Calu3 (cell line): Measurements from ENCODE around the gene DPEP3. TPM values are rescaled to one million over a fixed set of nuclear protein-coding genes. Genes with fewer than 3 reads are reported as not detected.

Source experiments
- BruUV-seq: library from RNA; stranded (reverse); fragments of 400-500 nt; replicated peaks from 2 replicates; lab custom pipeline; 2021; lab: Mats Ljungman, UMichigan
- CTCF ChIA-PET: fragments of 300-600 bp; sonication (Branson Sonifier 250); formaldehyde crosslinking; loops from one replicate; lab custom pipeline; 2022; ENCODE audit warnings: antibody characterized with exemption; lab: Charles Lee
- DNase-seq: peaks from one replicate; pipeline ENCODE4 v3.0.0; 2022
- H3K27ac Mint-ChIP-seq: one replicate; pipeline ENCODE4 v1.8.0; 2022; ENCODE audit warnings: mixed read lengths; ENCODE audit not compliant: unreplicated experiment
- H3K27me3 Mint-ChIP-seq: one replicate; pipeline ENCODE4 v1.8.0; 2022; ENCODE audit warnings: mixed read lengths; ENCODE audit not compliant: unreplicated experiment
- H3K36me3 Mint-ChIP-seq: one replicate; pipeline ENCODE4 v1.8.0; 2022; ENCODE audit warnings: mild to moderate bottlenecking, moderate library complexity, mixed read lengths; ENCODE audit not compliant: insufficient read depth, unreplicated experiment
- H3K4me1 Mint-ChIP-seq: one replicate; pipeline ENCODE4 v1.8.0; 2022; ENCODE audit warnings: mild to moderate bottlenecking, low read depth, mixed read lengths; ENCODE audit not compliant: unreplicated experiment
- H3K4me3 Mint-ChIP-seq: one replicate; pipeline ENCODE4 v1.8.0; 2022; ENCODE audit warnings: mild to moderate bottlenecking, low read depth, moderate library complexity, mixed read lengths; ENCODE audit not compliant: unreplicated experiment
- H3K9me3 Mint-ChIP-seq: one replicate; pipeline ENCODE4 v1.8.0; 2022; ENCODE audit warnings: low read depth, mixed read lengths; ENCODE audit not compliant: unreplicated experiment
- intact Hi-C: fragments of 100-400 bp; cut with micrococcal nuclease; formaldehyde crosslinking; loops from one replicate; pipeline ENCODE4 v1.10.0; 2022; ENCODE audit not compliant: unreplicated experiment
- total RNA-seq: library from RNA; stranded (reverse); gene quantifications from 2 replicates; pipeline ENCODE4 v1.2.3, GENCODE V29; 2022
- TF ChIP-seq, protein P1 (sequence below): fragments of 200-600 bp; IDR thresholded peaks from one replicate; pipeline ENCODE4 v1.8.0; 2022; ENCODE audit warnings: antibody characterized with exemption; ENCODE audit not compliant: unreplicated experiment

DPEP3 gene
- total RNA-seq, 1 experiment from 2014 or later = not detected

- intact Hi-C loops = no loop called here
- Mint-ChIP-seq H3K4me3 (no peak overlapping the region), H3K27me3 (no peaks in the 10 kb centered on the region), H3K4me1 (no peaks in the 10 kb centered on the region), H3K9me3 (no peaks in the 10 kb centered on the region), H3K27ac (no peak overlapping the region), H3K36me3 (peaks cover 6% of the 10 kb centered on the region)
- BruUV-seq = no TSS peak
- TF ChIP-seq, protein P1, sequence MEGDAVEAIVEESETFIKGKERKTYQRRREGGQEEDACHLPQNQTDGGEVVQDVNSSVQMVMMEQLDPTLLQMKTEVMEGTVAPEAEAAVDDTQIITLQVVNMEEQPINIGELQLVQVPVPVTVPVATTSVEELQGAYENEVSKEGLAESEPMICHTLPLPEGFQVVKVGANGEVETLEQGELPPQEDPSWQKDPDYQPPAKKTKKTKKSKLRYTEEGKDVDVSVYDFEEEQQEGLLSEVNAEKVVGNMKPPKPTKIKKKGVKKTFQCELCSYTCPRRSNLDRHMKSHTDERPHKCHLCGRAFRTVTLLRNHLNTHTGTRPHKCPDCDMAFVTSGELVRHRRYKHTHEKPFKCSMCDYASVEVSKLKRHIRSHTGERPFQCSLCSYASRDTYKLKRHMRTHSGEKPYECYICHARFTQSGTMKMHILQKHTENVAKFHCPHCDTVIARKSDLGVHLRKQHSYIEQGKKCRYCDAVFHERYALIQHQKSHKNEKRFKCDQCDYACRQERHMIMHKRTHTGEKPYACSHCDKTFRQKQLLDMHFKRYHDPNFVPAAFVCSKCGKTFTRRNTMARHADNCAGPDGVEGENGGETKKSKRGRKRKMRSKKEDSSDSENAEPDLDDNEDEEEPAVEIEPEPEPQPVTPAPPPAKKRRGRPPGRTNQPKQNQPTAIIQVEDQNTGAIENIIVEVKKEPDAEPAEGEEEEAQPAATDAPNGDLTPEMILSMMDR = no peak
- no peak for DNase-seq
- CTCF ChIA-PET = interaction anchor here (0.8 kb wide), 1 partner anchor 12 kb away, joined by 3 read pairs; no protein-coding TSS in a partner anchor
Observed at GRCh38 chr16:67957622-67958021, 22.7 kb downstream of the DPEP3 start.

GRCh38 chr16:67954421-67955196 lies 25.7 kb downstream of the DPEP3 start:
- H3K27ac Mint-ChIP-seq = no peak overlapping the region
- no peaks in the 10 kb centered on the region for H3K4me1 Mint-ChIP-seq
- peaks cover 22% of the 10 kb centered on the region for H3K36me3 Mint-ChIP-seq
- no peaks in the 10 kb centered on the region for H3K9me3 Mint-ChIP-seq
- no peaks in the 10 kb centered on the region for H3K27me3 Mint-ChIP-seq
- TF ChIP-seq, protein P1 = no peak
- intact Hi-C loops = no loop called here
- CTCF ChIA-PET = no interaction called here
- DNase-seq = no peak
- BruUV-seq = no TSS peak
- H3K4me3 Mint-ChIP-seq = no peak overlapping the region

DNA sequence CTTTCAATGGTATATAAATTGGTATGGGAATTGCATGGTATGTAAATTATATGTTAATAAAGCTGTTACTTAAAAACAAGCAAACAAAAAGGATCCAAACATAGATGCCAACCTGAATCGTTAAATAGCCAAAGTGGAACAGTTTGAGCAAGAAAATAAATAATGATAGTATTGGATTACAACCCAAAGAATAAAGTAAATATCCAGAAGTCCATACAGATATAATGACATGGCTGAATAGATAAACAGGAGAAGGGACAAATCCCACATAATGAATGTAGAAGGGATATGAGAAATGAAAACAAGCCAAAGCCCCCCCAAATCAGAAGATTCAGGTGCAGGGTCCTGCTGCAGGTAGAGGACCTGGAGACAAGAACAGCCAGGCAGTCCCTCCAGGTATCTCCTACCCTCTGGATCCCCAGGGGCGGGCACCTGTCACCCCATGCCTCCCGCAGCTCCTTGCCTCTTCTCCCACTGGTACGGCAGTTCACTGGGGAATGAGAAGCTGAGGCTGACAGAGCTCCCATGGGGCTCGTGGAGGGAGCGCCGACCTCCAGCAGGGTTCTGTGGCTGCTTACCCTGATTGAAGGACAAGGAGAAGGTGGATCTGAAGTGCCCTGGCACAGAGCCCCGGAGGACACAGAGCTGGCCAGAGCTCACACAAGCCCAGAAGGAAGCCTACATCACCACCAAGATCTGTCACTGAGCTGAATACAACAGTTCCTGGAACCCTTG lies 26.5 kb downstream of the DPEP3 start:
- no peak overlapping the region for H3K4me3 Mint-ChIP-seq
- H3K36me3 Mint-ChIP-seq = peaks cover 26% of the 10 kb centered on the region
- CTCF ChIA-PET = no interaction called here
- TF ChIP-seq, protein P1 = no peak
- no peak overlapping the region for H3K27ac Mint-ChIP-seq
- DNase-seq = no peak
- intact Hi-C loops = no loop called here
- no peaks in the 10 kb centered on the region for H3K27me3 Mint-ChIP-seq
- no peaks in the 10 kb centered on the region for H3K9me3 Mint-ChIP-seq
- BruUV-seq = no TSS peak
- H3K4me1 Mint-ChIP-seq = no peaks in the 10 kb centered on the region

DNA sequence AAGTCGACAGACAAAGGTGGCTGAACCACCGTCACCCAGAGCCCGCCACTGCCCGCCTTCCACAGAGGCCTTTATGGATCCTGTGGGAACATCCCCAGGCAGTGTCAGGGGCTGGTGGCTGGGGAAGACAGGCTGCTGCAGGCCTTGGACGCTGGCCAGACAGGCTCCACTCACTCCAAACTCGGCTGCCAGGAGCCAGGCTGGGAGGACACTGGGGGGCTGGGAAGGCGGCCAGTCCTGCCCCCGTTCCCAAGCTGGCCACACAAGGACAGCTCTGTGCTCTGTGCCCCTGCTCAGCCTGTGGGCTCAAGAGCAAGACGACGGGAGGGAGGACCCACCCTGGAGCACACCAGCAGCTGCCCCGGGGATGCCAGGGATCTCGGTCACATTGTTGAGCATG lies 28.8 kb downstream of the DPEP3 start:
- Mint-ChIP-seq H3K36me3 (peaks cover 44% of the 10 kb centered on the region), H3K4me3 (no peak overlapping the region), H3K9me3 (no peaks in the 10 kb centered on the region), H3K27me3 (no peaks in the 10 kb centered on the region), H3K27ac (no peak overlapping the region), H3K4me1 (peaks cover 9% of the 10 kb centered on the region)
- no peak for DNase-seq
- BruUV-seq = no TSS peak
- CTCF ChIA-PET = no interaction called here
- intact Hi-C loops = no loop called here
- TF ChIP-seq, protein P1 = no peak
